ENCODE measurements around the gene OR8D1.

GRCh38 chr11:124346311-124346955 lies 32.7 kb upstream of the OR8D1 start:
- TF ChIP-seq CTCF (IDR thresholded peaks at IDR 0.05) (no peak), POLR2A (IDR thresholded peaks at IDR 0.05) (no peak)
